NCI-H2196 treated with DMSO at 0.1 percent for 48 hours (cell line): ENCODE results near the gene MXRA8.
"Not testable (repeated sequence)": the region's sequence is repeated elsewhere in the genome, so short reads cannot be mapped to it uniquely, and the experiment has no call there.

Experiments used
- DNase-seq: peaks from one replicate; lab custom pipeline; 2025; ENCODE audit not compliant: unreplicated experiment; lab: John Stamatoyannopoulos, UW

MXRA8 gene, protein sequence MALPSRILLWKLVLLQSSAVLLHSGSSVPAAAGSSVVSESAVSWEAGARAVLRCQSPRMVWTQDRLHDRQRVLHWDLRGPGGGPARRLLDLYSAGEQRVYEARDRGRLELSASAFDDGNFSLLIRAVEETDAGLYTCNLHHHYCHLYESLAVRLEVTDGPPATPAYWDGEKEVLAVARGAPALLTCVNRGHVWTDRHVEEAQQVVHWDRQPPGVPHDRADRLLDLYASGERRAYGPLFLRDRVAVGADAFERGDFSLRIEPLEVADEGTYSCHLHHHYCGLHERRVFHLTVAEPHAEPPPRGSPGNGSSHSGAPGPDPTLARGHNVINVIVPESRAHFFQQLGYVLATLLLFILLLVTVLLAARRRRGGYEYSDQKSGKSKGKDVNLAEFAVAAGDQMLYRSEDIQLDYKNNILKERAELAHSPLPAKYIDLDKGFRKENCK

DNA sequence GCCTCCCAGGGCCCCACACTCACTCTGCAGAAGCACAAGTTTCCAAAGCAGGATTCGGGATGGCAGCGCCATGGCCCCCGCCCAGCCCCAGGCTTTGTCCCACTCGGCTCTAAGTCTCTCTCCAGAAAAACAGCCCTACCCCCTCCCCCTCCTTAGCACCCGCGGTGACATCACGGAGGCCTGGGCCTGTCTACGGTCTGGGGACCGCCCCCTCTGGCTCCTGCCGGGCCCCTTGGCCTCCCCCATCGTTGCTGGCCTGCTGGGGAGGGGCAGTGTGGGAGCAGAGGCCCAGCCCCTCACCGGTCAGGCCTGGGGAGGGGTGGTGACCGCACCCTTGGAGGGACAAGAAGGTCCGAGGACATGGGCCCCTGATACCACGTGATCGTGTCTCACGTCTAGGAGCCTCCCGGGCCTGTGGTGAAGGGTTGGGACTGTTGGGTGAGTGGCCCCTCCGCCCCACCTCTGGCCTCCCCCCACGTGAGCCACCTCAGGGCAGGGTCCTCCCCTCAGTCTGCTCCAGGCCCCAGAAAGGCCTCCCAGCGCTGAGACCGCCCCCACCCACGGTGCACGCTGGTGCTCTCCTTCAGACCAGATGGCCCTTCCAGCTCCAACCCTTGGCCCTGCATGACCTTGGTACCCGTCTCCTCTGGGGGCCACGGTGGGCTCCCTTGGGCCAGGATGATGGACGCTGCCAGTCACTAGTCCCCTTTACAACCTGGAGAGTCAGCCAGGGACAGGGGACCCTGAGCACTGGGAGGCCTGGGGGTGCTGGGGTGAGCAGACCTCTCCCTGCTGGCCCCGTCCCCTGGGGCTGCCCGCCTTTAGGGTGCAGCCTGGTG lies at the start of gene MXRA8:
MXRA8 (minus strand) TSS at position 123 of the 839 bp plus-strand sequence; CDS start at position 72, 51 bp downstream.
- DNase-seq, result no peak

GRCh38 chr1:1407636-1408318 lies 49.4 kb upstream of the MXRA8 start:
- DNase-seq, result no peak

DNA sequence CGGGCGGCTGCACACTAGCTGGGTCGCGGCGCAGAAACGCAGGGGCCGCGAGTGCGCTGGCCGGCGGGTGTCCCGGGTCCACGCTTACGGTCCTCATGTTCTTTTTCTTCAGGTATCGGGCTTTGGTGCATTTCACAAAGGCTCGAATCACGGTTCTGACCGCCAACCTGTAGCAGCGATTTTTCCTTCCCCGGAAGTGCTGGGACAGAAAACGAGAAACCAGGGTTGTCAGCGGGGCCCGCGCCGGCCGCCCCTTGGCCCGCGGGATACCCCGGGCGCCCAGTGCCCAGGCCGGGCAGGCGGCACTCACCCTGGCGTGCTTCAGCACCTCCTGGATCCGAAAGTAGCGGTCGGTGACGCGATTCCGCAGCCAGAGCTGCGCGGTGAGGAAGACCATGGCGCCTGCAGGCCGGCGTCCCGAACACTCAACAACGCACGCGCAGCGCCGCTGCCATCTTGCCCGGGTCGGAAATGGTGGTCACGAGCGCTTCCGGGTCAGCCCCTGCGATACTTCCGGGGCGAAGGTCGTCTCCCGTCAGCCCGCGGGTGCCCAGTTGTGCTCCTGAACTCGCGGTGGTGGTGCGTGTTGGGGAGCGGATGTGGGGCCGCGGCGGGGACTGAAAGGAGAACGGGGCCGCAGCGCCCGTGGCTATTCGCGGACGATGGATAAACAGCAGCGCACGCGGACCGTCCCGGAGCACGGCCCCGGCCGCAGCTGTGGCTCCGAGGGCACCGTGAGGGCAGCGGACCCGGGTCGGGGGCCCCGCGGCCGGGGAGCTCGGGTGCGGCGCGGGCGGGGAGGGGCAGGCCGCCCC lies 48.7 kb upstream of the MXRA8 start, which contains the start of gene MRPL20:
MRPL20 (minus strand) TSS at position 473 of the 815 bp plus-strand sequence; CDS start at position 397, 76 bp downstream.
- DNase-seq, result peak; percentile 88

DNA sequence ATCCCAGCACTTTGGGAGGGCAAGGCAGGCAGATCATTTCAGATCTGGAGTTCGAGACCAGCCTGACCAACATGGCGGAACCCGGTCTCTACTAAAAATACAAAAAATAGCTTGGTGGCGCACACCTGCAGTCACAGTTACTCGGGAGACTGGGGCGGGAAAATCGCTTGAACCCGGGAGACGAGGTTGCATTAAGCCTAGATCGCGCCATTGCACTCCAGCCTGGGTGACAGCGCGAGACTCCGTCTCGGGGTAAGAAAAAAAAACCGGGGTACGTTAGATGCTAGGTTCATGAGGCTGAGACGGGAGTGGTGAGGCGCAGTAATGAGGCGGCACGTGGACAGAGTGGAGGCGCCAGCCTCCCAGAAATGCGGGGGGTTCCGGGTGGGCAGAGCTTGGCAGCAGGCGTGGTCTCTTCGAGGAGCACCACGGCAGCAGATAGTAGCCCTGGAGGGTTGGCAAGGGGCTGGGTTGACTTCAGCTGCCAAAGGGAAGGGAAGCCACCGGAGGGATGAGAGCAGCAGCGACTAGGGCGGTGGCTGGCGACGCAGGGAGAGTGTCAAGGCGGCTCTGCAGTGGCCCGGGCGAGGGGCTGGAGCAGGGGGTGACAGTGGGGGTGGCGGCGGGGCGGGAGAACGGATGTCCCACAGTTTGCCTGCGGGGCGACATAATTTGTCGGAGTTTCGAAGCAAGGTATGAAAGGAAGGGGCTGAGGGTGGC lies 47.9 kb upstream of the MXRA8 start:
- no peak for DNase-seq

- no peak for DNase-seq
These were observed 45.3 kb upstream of the MXRA8 start for GRCh38 chr1:1403653-1404052.

GRCh38 chr1:1402901-1403392 lies 44.6 kb upstream of the MXRA8 start:
- DNase-seq, result not testable (repeated sequence)

DNA sequence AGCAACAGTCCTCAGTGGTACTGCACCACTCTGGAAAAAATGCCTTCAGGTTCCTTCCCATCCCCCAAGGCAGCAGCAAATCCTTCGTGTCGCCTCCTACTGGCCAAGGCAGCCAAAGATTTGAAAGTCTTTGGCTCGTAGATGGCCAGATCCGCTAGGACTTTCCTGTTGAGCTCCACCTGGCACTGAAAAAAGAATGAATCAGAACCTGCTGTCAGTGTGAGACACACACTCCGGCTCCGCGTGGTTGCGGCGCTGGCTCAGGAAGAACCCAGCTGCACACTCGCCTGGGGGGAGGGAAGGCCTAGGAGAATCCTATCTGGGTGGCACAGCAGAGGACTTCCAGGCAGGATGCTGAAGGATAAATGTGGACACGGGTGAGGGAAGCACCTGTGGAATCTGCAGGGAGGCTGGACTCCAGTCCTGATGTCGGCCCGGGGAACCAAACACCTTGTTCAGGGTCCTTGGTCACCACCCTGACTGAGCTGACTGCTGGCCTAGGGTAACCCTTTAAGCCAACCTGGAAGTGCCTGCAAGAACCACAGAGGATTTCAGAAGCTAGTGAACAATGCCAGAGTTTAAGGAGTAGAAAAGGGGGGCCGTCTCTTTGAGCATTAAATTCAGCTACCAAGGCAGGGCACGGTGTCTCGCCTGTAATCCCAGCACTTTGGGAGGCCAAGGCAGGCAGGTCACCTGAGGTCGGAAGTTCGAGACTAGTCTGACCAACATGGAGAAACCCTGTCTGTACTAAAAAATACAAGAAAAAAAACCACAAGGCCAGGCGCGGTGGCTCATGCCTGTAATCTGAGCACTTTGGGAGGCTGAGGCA lies 43.9 kb upstream of the MXRA8 start:
- peak; percentile 31 for DNase-seq

DNA sequence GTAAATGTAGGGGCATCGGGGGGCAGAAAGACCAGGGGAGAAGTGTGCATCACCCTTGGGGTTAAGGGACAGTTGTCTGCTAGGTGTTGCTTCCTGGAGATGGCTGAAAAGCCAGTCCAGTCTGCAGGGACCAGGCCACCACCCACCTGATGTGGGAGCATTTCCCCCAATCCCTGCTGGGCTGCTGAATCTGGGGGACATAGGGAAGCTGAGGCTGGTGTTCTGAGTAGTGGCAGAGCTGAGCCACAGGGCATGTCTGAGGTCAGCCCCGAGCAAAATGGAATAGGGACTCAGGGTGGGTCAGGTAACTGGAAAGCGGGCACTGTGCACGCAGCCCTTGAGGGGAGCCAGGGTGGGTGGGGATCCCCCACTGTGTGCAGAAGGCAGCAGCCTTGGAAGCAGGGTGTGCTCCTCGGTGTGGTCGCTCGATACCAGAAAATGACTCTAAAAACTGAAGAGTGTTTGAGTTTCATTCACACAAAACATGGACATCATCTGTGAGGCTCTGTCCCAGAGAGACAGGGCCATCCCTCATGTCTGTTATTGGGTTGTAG lies 43.2 kb upstream of the MXRA8 start:
- DNase-seq, result no peak

GRCh38 chr1:1400576-1401456 lies 42.5 kb upstream of the MXRA8 start:
- DNase-seq, result no peak

DNA sequence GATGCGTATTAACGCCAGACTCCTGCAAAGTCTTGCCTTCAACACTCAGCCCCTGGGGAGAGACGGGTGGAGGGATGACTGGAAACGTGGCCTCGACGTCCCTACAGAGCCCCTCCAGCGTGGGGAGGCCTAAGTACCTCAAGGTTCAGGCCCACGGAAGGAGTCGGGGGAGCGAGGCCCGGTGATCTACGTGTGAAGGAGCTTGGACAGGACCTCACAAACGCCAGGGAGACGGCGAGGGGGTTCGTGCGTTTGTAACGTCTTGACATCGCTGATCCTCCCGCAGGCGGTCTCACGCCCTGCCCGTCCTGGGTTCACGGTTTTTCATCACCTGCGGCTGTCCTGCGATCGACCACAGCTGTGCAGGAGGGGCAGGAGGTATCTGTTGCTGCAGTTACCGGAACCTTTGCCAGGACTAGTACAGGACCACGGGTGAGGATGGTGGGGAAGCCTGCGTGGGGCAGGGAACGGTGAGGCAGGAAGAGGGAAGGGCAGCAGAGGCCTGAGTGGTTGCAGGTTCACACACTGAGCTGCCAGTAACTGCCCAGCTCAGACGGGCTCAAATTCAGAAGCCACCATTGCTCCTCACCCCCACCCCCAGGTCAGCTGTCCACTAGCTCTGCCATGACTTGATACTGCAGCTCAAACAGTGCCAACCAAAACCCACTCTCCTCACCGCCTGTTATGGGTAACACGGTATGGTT lies 41.7 kb upstream of the MXRA8 start:
- no peak for DNase-seq

DNA sequence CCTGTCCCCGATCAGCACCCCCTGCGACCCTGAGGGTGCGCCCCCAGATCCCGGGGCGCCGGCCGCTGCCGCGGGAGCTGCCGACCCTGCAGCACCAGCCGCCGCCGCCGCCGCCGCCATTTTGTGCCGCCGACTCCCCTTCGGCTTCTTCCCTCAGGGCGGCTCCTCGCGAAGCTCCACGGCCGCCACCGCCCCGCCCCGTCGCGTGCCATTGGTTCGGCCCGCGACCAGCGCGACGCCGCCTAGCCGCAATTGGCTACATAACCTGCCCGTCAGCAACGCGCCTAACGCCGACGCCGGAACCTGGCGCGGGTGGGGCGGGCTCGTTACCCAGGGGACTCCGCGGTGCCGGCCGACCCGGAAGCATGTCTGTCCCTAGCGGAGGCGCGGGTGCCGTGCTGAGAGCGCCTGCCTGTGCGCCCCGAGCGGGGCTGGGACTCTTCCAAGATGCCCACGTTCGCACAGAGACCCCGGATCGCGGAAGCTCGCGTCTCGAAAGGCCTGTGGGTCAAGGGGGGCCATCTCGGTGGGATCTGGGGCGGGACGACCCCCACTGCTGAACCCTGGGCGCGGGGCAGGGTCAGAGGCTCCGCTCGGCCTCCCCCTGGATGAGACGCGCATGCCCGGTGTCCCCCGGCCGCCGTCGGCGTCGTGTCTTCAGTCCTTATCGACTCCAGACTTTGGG lies 41.0 kb upstream of the MXRA8 start, which contains the start of gene CCNL2:
CCNL2 (minus strand) TSS at position 149 of the 685 bp plus-strand sequence; CDS start at position 120, 29 bp downstream.
- DNase-seq, result peak; percentile 93

DNA sequence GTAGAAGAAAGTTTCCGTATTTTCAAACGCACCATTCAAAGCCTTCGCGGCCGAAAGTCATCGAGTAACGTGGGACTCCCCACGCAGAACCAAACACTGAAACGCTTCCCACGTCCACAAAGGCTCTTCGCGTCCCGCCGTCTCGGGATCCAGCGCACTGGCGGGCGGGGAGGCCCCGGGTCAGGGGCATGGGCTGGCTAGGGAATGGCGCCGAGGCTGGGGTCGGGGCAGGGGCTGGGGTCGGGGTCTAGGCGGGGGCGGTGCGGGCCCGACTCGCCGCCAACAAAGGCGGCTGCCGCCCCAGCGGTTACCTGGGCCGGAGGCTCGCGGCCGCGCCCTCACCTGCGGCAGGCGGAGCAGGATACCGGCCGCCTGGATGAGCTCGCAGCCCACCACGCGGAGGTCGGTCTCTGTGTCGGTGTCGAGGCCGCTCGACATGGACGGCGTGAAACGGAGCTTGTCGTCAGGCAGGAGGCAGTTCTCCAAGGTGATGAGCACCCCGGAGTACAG lies 40.4 kb upstream of the MXRA8 start:
- DNase-seq, result no peak

DNA sequence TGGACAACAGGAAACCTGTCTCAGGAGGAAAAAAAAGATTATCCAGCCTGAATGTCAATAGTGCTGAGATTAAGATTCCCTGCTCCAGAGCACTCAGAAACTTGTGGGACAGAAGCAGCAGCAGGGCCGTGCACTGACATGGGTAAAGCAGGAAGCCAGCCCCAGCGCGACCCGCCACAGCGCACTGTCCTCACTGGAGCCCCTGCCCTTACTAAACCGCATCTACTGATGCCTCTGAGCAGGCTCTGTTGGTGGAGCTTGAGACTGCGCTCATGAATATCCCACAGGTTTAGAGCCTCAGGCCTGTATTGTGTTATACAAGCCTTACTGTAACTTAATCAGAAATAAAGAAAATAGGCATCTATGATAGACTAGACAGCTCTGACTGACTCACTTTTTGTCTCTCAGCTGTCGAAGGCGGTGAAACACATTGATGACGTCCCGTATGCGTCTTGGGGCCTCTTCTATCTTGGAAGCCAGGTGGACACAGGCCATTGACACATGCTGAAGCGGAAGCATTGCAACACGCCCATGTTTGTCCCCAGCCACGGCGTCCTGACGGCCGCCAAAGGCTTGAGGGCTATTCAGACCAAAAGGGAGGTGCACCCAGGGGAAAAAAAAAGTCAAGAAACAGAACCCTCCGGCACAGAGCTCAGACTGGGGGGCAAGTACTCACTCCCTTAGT lies 39.6 kb upstream of the MXRA8 start:
- no peak for DNase-seq

DNA sequence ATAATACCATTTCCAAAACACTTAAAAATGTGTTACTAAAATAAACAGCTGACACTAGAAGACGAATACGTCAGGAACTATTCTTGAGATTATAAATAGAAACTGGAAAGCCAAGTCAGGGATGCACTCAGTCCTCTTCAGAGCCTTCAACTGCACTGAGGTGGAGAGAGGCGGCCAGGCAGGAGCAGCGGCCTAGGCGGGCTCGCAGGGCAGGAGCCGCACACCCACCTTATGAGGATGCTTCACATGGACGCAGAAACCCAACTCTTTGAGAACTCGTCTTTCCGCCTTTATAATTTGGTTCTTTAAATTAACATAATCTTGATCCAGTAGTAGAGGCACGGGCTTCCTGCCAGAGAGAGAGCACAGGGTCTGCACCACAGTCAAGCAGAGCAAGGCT lies 36.8 kb upstream of the MXRA8 start:
- DNase-seq, result no peak

DNA sequence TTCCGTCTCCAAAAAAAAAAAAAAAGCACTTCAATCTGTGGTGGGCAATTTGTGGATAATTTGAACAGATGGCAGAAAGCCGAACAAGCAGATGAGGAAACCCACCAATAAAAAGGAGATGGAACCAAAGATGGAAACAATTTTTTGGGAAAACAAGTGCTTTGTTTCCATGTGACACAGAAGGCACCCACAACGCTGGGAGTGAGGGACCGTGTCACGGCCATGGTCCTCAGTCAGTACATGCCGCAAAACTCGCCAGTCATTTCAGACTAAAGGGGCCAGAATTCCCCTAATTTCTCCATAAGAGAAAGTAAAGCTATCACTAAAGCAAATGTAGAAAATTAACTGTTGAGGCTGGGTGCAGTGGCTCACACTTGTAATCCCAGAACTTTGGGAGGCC lies 35.8 kb upstream of the MXRA8 start:
- DNase-seq, result no peak
